Renal pelvis (tissue), 4 donors: ENCODE results near the gene ZNRF1. TPM values are rescaled to one million over a fixed set of nuclear protein-coding genes. Genes with fewer than 3 reads are reported as not detected.
"Not testable (repeated sequence)": the region's sequence is repeated elsewhere in the genome, so short reads cannot be mapped to it uniquely, and the experiment has no call there.

ENCODE experiments used
- DNase-seq: peaks from one replicate; pipeline ENCODE4 v3.0.0-alpha.2; 2013
- polyA plus RNA-seq, 3 donors: library from polyadenylated mRNA; unstranded; fragments of 120-200 nt; gene quantifications; one replicate each; pipeline ENCODE4 v1.2.1, GENCODE V29; 2013; ENCODE audit not compliant: insufficient read length in 3 of 3

The ZNRF1 gene
- polyA plus RNA-seq, 3 donors = 29.4 to 37.3 (median 34.9) TPM

DNA sequence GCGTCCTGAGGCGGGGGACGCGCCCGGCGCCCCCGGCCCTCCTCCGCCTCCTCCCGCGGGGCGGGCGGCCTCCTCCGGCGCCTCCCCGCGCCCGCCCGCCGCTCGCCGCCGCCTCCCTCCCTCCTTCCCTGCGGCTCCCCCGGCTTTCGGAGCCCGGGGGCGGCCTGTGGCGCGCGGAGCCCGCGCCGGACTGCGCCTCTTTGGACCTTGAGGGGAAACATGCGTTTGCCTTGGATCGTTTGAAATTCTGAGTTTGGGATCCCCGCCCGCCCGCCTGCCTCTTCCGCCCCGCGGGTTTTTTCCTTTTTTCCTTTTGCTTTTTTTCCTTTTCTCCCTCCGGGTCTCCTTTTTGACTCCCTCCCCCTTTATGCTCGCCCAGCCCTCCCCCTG is 390 bp downstream of the ZNRF1 start:
- DNase-seq = peak; percentile 38

GRCh38 chr16:74999609-75000480 is 1.0 kb downstream of the ZNRF1 start:
- no peak for DNase-seq

- DNase-seq = no peak
These were observed 1.8 kb downstream of the ZNRF1 start for GRCh38 chr16:75000481-75001081.

DNA sequence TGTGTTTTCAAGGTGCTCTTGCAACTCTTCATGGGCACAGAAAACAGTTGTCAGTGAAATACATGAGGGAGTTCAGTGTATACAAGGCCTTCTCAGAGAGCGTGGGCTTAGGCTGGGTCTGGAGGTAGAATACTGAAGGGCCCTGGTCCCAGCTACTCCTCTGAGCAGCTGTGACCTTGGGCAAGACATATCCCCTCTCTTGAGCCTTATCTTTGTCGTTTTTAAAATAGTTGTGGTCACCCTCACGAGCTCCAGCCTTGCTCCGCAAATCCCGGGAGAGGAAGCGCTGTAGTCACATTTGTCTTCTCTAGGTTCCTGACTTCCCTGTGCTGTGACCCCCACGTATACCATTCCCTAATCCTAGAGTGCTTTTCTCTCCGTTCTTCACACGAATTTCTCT is 3.6 kb downstream of the ZNRF1 start:
- no peak for DNase-seq

DNA sequence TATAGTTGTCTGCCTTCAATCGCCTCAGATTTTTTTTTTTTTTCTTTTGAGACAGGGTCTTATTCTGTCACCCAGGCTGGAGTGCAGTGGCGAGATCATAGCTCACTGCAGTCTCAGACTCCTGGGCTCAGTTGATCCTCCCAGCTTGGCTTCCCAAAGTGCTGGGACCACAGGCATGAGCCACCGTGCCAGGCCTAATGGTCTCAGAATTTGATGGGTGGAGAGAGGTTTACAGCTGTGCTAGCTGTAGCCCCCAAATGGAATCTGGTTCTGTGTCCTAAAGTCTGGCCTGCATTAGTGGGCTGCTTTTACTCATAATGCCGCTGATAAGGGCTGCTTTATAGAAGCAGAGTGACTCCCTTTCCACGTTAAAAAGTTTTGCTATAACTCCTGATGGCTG is 5.1 kb downstream of the ZNRF1 start:
- no peak for DNase-seq

DNA sequence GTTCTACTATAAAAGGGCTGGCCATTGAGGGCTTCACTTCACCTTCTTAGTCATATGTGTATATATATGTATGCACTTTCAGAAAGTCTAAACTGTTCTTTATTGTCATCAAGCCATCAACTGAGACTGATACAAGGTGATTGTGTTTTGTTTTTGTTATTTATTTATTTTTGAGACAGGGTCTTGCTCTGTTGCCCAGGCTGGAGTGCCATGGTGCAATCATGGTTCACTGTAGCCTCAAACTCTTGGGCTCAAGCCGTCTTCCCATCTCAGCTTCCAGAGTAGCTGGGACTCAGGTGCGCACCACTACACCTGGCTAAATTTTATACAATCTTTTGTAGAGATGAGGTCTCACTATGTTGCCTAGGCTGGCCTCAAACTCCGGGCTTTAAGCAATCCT is 5.6 kb downstream of the ZNRF1 start:
- no peak for DNase-seq

GRCh38 chr16:75005697-75006096 is 6.9 kb downstream of the ZNRF1 start:
- no peak for DNase-seq

GRCh38 chr16:75007443-75007842 is 8.6 kb downstream of the ZNRF1 start:
- no peak for DNase-seq

- DNase-seq = no peak
These were observed 11.6 kb downstream of the ZNRF1 start for GRCh38 chr16:75010427-75010826.

- no peak for DNase-seq
These were observed 12.9 kb downstream of the ZNRF1 start for GRCh38 chr16:75011634-75012307.

GRCh38 chr16:75012380-75013081 is 13.7 kb downstream of the ZNRF1 start:
- no peak for DNase-seq

DNA sequence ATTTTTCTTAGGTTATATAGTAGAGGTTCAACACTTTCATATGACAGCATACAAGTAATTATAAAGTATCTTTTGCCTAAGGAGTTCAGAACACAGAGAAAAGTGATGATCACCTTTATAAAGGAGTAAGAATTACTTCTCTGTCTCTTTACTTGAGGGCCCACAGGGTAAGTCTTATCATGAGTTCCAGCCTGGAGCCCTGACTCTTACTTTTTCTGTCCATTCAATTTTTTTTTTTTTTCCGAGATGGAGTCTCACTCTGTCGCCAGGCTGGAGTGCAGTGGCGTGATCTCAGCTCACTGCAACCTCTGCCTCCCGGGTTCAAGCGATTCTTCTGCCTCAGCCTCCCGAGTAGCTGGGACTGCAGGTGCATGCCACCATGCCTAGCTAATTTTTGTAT is 14.3 kb downstream of the ZNRF1 start:
- not testable (repeated sequence) for DNase-seq

DNA sequence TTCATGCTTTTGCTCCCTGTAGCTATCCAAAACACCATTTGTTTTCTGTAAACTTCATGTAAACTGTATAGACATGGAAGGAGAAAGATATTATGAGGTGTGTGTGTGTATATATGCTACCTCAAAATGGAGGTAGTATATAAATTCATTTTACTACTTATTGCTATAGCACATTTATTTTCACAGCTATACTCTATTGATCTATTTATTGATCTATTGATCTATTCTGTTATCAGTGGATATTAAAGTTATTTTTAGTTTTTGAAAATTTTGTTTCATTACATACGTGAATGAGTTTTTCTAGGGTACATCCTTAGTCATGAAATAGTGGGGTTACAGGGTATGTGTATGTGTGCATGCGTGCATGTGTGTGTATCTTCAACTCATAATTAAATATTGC is 15.5 kb downstream of the ZNRF1 start:
- DNase-seq = no peak

GRCh38 chr16:75016451-75017081 is 17.7 kb downstream of the ZNRF1 start:
- not testable (repeated sequence) for DNase-seq

DNA sequence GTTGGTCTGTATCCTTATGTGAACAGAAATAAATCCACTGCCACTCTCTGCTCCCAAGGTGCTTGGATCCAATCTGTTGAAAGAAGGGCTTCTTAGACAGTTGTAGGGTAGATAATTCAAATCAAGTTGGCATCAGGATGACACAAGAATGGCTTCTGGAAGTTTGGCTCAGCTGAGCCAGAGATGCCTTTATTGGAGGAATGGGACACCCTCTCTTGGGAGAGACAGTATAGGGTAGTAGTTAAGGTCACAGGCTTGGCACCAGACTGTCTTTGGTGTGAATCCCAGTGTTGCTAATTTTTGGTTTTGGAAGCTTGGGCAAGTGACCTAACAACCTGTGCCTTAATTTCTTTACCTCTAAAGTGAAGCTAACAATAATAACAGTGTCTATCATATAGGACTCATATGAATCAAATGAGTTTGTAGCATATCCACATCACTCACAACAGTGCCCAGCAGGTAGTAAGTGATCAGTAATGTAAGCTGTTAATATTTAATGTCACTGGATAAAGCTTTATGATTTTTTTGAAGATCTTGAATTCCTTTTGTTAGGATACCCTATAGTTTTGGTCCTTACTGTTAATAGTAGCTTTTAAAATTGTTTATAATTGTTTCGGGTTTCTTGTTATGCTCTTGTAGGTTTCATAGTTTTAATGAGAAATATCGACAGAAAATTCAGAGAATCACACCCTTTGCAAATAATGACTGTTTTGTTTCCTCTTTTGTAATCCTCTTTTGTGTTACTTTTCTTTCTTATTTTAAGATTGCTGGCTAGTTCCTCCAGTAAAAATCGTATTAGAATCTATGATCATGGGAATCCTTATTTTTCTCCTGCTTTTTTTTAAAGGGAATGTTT is 19.1 kb downstream of the ZNRF1 start:
- DNase-seq = no peak

GRCh38 chr16:75019007-75019406 is 20.2 kb downstream of the ZNRF1 start:
- DNase-seq = no peak

DNA sequence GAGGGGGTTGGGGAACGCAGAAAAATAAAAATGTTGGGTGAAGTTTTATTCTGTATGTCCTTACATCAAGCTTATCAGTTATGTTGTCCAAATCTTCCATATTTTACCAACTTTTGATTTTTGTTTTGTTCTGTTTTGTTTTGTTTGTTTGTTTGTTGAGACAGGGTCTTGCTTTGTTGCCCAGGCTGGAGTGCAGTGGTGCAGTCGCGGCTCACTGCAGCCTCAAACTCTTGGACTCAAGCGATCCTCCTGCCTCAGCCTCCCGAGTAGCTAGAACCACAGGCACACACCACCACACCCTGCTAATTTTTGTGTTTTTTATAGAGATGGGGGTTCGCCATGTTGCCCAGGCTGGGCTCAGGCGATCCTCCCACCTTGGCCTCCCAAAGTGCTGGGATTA is 20.8 kb downstream of the ZNRF1 start:
- no peak for DNase-seq

- DNase-seq = no peak
These were observed 22.6 kb downstream of the ZNRF1 start for GRCh38 chr16:75021410-75021809.

- DNase-seq = no peak
These were observed 23.7 kb downstream of the ZNRF1 start for GRCh38 chr16:75022567-75022966.

DNA sequence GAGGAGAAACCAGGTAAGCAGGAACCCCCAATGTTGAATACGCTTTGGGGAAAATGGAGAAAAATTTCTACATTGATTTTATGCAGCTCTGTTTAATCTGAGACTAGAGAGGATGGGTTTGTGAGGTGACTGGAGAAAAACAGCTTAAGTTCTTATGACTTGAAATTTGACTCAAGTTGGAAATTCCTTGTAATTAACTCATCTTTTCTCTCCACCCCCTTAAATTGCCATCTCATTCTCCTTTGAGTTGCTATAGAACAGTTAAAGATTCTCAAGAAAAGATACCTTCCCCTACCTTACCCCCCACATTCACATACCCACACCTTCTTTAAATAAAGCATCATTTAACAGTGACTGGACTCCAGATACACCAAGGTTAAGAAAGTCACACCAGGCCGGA is 24.2 kb downstream of the ZNRF1 start:
- DNase-seq = no peak

GRCh38 chr16:75024182-75024581 is 25.4 kb downstream of the ZNRF1 start:
- no peak for DNase-seq
